Testis (tissue), 3 donors: ENCODE measurements around the gene PYY. TPM values are rescaled to one million over a fixed set of nuclear protein-coding genes. Genes with fewer than 3 reads are reported as not detected.

Experiments used
- DNase-seq: peaks from one replicate; pipeline ENCODE4 v3.0.0-alpha.2; 2019
- H3K27ac ChIP-seq, 2 donors: fragments of 200-600 bp; sonication (generic); one replicate each; pipeline ENCODE4 v1.5.1; 2019
- H3K27me3 ChIP-seq: fragments of 200-600 bp; sonication (generic); one replicate; pipeline ENCODE4 v1.5.1; 2019
- H3K36me3 ChIP-seq: fragments of 200-600 bp; sonication (generic); one replicate; pipeline ENCODE4 v1.5.1; 2017; ENCODE audit warnings: low read depth; ENCODE audit errors: missing control alignments
- H3K4me1 ChIP-seq: fragments of 200-600 bp; sonication (generic); one replicate; pipeline ENCODE4 v1.5.1; 2019
- H3K4me3 ChIP-seq, 2 donors: fragments of 200-600 bp; sonication (generic); one replicate each; pipeline ENCODE4 v1.5.1; 2017 to 2019
- H3K9me3 ChIP-seq: fragments of 200-600 bp; sonication (generic); one replicate; pipeline ENCODE4 v1.5.1; 2017
- POLR2A ChIP-seq: fragments of 450-650 bp; IDR thresholded peaks from one replicate; pipeline ENCODE4 v1.6.1; 2017; ENCODE audit warnings: antibody characterized with exemption, mild to moderate bottlenecking, moderate library complexity
- WGBS, 2 donors: methylation state at CpG; one replicate each; pipeline ENCODE4 v1.1.5; 2018; 5-methylcytosine and 5-hydroxymethylcytosine counted together
- intact Hi-C: fragments of 100-400 bp; cut with DNase I; formaldehyde crosslinking; loops from one replicate; pipeline ENCODE4 v1.15.1; 2023; ENCODE audit warnings: low total_unique reads
- polyA plus RNA-seq: library from polyadenylated mRNA; stranded (reverse); fragments of 350-450 nt; fragmentation: Illumina TruSeq; extraction: RNeasy Lipid Tissue Mini Kit (QIAGEN cat#74804); gene quantifications from one replicate; pipeline ENCODE4 v1.2.3, GENCODE V29; 2014; ENCODE audit warnings: low read depth, low replicate concordance; ENCODE audit not compliant: insufficient read depth
- total RNA-seq, 2 donors: library from RNA; depleted of rRNA; stranded (reverse); fragments of >200 nt; gene quantifications; one replicate each; pipeline ENCODE4 v1.2.3, GENCODE V29; 2016
- TF ChIP-seq, protein P1 (sequence below), 3 experiments: fragments of 450-650 bp in 2 of 3; fragments of 200-600 bp in 1 of 3; sonication (generic) in 1 of 3; IDR thresholded peaks; one replicate each; pipeline ENCODE4 v1.5.1; 2016 to 2019; ENCODE audit warnings: antibody characterized with exemption in 3 of 3, mild to moderate bottlenecking in 2 of 3, moderate library complexity in 1 of 3

The PYY gene
- total and polyA plus RNA-seq, 3 donors from 2014 or later, result 0.37 to 1.5 TPM; not detected in 1

DNA sequence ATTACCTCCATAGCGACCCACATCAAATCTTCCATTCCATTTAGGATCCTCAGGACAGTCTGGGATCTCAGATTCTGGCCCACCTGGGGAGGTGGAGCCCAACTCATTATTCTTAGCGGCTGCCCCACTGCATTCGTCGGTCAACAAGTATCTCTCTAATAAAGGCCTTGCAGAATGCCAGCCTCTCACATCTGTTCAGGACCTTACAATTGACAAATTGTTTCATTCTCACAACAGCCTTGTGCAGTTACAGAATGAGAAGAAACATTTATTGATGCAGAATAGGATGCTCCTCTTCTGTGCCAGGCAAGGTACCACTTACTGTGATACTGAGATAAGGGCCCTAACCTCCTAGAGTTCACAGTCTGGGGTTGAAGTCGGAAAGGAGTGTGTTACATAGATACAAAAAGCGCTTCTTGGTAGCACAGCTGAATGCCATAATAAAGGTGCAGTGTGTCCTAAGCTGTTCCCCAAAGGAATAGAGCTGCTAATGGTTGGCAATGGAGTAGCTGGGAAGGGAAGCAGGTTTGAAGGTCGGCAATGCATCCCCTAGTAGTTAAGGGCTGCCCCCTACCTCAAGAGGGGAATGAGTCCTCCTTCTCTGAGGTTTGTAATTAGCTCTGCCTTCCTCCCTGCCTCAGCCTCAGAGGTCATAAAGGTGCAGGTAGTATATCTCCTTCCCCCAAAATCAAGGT lies 44.1 kb downstream of the PYY start:
- Histone ChIP-seq H3K27me3 (no peaks in the 10 kb centered on the region), H3K4me1 (peaks cover 13% of the 10 kb centered on the region), H3K9me3 (no peaks in the 10 kb centered on the region), H3K27ac (no peak overlapping the region), H3K36me3 (no peaks in the 10 kb centered on the region), H3K4me3 (no peak overlapping the region)
- TF ChIP-seq, protein P1, sequence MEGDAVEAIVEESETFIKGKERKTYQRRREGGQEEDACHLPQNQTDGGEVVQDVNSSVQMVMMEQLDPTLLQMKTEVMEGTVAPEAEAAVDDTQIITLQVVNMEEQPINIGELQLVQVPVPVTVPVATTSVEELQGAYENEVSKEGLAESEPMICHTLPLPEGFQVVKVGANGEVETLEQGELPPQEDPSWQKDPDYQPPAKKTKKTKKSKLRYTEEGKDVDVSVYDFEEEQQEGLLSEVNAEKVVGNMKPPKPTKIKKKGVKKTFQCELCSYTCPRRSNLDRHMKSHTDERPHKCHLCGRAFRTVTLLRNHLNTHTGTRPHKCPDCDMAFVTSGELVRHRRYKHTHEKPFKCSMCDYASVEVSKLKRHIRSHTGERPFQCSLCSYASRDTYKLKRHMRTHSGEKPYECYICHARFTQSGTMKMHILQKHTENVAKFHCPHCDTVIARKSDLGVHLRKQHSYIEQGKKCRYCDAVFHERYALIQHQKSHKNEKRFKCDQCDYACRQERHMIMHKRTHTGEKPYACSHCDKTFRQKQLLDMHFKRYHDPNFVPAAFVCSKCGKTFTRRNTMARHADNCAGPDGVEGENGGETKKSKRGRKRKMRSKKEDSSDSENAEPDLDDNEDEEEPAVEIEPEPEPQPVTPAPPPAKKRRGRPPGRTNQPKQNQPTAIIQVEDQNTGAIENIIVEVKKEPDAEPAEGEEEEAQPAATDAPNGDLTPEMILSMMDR (IDR thresholded peaks at IDR 0.05), result no peak
- no peak for TF ChIP-seq POLR2A
- no peak for DNase-seq
- intact Hi-C loops, result no loop called here
- 39 to 47% methylated on average over 7 of the region's 7 CpGs for WGBS, 2 donors

DNA sequence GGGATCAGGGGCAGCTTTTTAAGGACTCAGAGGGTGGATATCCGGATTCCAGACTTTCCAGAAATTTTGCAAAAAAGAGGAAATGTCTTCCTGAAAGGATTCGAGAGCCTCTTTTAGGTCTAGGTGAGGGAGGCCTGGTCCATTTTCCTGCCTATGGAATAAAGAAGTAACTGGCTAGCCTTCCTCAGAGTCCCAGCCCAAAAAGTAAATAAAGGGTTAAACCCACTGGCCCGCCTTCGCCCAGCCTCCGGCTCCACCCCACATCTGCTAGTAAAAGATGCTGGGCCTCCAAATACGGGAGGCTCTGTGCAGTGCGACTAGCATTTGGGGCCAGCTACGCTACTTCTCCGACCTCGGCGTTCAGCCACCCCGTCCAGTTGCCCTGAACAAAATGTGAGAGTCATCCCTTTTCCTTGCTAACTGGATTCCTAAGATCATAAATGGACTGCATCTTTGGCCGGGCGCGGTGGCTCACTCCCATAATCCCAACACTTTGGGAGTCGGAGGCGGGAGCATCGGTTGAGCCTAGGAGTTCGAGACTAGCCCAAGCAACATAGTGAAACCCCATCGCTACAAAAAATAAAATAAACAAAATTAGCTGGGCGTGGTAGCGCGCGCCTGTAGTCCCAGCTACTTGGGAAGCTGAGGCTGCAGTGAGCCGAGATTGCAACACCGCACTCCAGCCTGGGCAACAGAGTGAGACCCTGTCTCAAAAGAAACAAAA lies 45.6 kb downstream of the PYY start:
- Histone ChIP-seq H3K4me3 (peak overlapping the region; percentile 78 to 87), H3K4me1 (peaks cover 13% of the 10 kb centered on the region), H3K36me3 (no peaks in the 10 kb centered on the region), H3K9me3 (no peaks in the 10 kb centered on the region), H3K27me3 (no peaks in the 10 kb centered on the region), H3K27ac (peak overlapping the region; percentile 81 to 84)
- TF ChIP-seq, protein P1 (IDR thresholded peaks at IDR 0.05), result no peak
- TF ChIP-seq POLR2A, result no peak
- intact Hi-C loops, result no loop called here
- 12 to 14% methylated on average over 23 to 26 of the region's 26 CpGs for WGBS, 2 donors
- peak; percentile 83 for DNase-seq

DNA sequence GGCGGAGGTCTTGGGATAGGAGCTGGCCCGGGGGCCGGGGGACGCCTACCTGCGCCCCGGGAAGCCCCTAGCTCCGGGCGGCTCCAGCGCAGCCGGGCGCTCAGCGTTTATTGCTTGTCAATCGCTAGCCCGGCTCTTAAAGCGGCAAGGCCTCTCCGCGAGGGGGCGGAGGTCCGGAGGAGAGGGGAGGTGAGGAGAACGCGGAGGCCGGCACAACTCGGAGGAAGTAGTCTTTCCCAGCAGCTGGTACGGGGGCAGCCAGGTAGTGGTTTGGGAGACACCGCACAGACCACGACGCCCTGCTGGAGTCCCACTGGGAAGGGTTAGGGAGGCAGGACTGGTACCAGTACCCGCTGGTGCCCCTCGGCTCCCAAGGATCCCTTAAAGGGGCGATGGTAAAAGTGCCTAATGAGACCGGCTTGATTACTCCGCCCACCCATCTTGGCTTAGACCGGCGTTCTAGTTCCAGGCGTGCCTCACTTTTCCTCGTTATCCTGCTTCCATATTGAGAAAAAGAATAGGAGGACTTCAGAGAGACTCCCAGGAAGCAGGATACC lies 46.2 kb downstream of the PYY start, which contains the start of gene MPP2:
TSS of gene MPP2 (minus strand) at position 112 of the 557 bp plus-strand sequence. CDS start 3,076 bp downstream, outside the sequence.
- no peaks in the 10 kb centered on the region for H3K27me3 ChIP-seq
- no peak for TF ChIP-seq POLR2A
- TF ChIP-seq, protein P1 (IDR thresholded peaks at IDR 0.05), result peak in 1 of 3 experiments; percentile 24
- 0 to 1% methylated on average over 34 to 36 of the region's 36 CpGs for WGBS, 2 donors
- peak within 1 kb of the TSS; percentile 78 to 87 for H3K4me3 ChIP-seq
- peak; percentile 92 for DNase-seq
- H3K9me3 ChIP-seq, result no peaks in the 10 kb centered on the region
- H3K4me1 ChIP-seq, result peaks cover 13% of the 10 kb centered on the region
- H3K27ac ChIP-seq, result peak within 1 kb of the TSS; percentile 81 to 84
- intact Hi-C loops, result no loop called here
- H3K36me3 ChIP-seq, result no peaks in the 10 kb centered on the region

DNA sequence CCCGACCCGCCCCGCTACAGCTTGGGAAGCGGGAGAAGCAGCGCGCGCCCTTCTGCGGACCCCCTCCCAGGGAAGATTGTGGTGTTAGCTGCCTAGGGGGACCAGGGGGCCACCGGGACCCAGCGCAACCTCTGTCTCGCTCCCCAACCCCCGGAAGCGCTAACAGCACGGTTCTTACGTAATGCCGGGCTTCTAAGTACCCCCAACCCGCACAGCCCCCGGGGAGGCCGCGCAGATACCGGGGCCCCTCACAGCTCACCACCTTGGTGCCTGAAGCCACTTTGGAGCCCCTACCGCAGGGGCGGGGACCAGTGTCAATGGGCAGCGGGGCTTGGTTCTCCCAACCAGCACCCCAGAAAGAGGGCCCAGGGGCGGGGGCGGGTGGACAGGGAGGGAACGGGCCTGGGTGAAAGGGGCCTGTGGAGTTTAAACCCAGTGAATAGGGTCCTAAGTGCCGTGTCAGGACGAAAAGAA lies 46.8 kb downstream of the PYY start:
- no peak for TF ChIP-seq POLR2A
- TF ChIP-seq, protein P1 (IDR thresholded peaks at IDR 0.05), result no peak
- Histone ChIP-seq H3K36me3 (no peaks in the 10 kb centered on the region), H3K9me3 (no peaks in the 10 kb centered on the region), H3K4me1 (peaks cover 13% of the 10 kb centered on the region), H3K27me3 (no peaks in the 10 kb centered on the region), H3K27ac (peak overlapping the region; percentile 81 to 84), H3K4me3 (peak overlapping the region; percentile 78 to 87)
- WGBS, 2 donors, result 0 to 1% methylated on average over 19 to 29 of the region's 29 CpGs
- no peak for DNase-seq
- intact Hi-C loops, result no loop called here
